Keratinocyte (primary cell): ENCODE measurements around the gene SERTAD2.

Experiments used
- EZH2 ChIP-seq: IDR thresholded peaks from one replicate; pipeline ENCODE4 v1.6.1; 2012; ENCODE audit warnings: inconsistent platforms, mild to moderate bottlenecking, low read length, moderate library complexity
- TF ChIP-seq, protein P1 (sequence below), 3 experiments: IDR thresholded peaks in 1 of 3; conservative IDR thresholded peaks in 1 of 3; optimal IDR thresholded peaks in 1 of 3; 2 replicates in 2 of 3; 3 replicates in 1 of 3; pipeline versions ENCODE3 to v1.5.1; 2011; ENCODE audit warnings: low read length in 3 of 3, mild to moderate bottlenecking in 3 of 3, moderate library complexity in 2 of 3, control low read depth in 1 of 3, inconsistent platforms in 1 of 3; ENCODE audit not compliant: insufficient read depth in 2 of 3; ENCODE audit errors: extremely low read depth in 1 of 3

DNA sequence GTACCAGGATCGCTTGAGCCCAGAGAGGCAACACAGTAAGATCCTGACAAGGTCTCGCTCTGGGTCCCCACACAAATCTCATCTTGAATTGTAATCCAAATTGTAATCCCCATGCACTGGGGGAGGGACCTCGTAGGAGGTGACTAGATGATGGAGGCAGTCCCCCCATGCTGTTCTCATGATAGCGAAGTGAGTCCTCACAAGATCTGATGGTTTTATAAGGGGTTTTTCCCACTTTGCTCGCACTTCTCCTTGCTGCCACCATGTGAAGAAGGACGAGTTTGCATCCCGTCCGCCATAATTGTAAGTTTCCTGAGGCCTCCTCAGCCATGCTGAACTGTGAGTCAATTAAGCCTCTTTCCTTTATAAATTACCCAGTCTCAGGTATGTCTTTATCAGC, 46.0 kb upstream of the SERTAD2 start:
- TF ChIP-seq, protein P1, sequence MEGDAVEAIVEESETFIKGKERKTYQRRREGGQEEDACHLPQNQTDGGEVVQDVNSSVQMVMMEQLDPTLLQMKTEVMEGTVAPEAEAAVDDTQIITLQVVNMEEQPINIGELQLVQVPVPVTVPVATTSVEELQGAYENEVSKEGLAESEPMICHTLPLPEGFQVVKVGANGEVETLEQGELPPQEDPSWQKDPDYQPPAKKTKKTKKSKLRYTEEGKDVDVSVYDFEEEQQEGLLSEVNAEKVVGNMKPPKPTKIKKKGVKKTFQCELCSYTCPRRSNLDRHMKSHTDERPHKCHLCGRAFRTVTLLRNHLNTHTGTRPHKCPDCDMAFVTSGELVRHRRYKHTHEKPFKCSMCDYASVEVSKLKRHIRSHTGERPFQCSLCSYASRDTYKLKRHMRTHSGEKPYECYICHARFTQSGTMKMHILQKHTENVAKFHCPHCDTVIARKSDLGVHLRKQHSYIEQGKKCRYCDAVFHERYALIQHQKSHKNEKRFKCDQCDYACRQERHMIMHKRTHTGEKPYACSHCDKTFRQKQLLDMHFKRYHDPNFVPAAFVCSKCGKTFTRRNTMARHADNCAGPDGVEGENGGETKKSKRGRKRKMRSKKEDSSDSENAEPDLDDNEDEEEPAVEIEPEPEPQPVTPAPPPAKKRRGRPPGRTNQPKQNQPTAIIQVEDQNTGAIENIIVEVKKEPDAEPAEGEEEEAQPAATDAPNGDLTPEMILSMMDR (optimal IDR thresholded peaks at IDR 0.05 in 1 of 3, IDR thresholded peaks at IDR 0.05 in 1 of 3, conservative IDR thresholded peaks at IDR 0.05 in 1 of 3; ENCODE audit: extremely low read depth in 1 of 3, insufficient read depth in 2 of 3, low read length in 3 of 3): no peak
- TF ChIP-seq EZH2: no peak
